GM12878 (cell line): ENCODE results near the gene FXYD1. TPM values are rescaled to one million over a fixed set of nuclear protein-coding genes. Genes with fewer than 3 reads are reported as not detected.

Experiments
- ATAC-seq: fragments of 200-7000 bp; cut with Tn5 transposase; 3 replicates; pipeline ENCODE4 v1.9.1; 2020; ENCODE audit warnings: mild to moderate bottlenecking, moderate library complexity
- BruUV-seq: library from RNA; stranded (reverse); fragments of 400-500 nt; replicated peaks from 2 replicates; lab custom pipeline; 2021; lab: Mats Ljungman, UMichigan
- CTCF ChIA-PET: fragments of 300-600 bp; sonication (Branson Sonifier 250); formaldehyde crosslinking; extraction: SDS; loops from one replicate; lab custom pipeline; 2021; ENCODE audit warnings: inconsistent platforms; lab: Yijun Ruan, JAX
- POLR2A ChIA-PET: fragments of 350-600 bp; formaldehyde crosslinking; extraction: SDS; loops from one replicate; lab custom pipeline; 2021; ENCODE audit warnings: inconsistent platforms; lab: Charles Lee
- RAD21 ChIA-PET: fragments of 300-600 bp; sonication (Branson Sonifier 250); formaldehyde crosslinking; loops from one replicate; lab custom pipeline; 2023; ENCODE audit warnings: antibody characterized with exemption; ENCODE audit not compliant: unreplicated experiment; lab: Charles Lee
- SMC1A ChIA-PET: fragments of 300-600 bp; sonication (Branson Sonifier 250); formaldehyde crosslinking; loops from one replicate; lab custom pipeline; 2023; ENCODE audit not compliant: unreplicated experiment, uncharacterized antibody; lab: Charles Lee
- DNase-seq: peaks from one replicate; pipeline ENCODE4 v3.0.0-alpha.2; 2011; ENCODE audit warnings: low read depth, low spot score
- FAIRE-seq: peaks from 3 replicates; lab custom pipeline; 2011; peaks lifted over from hg19 to GRCh38; lab: Jason Lieb, UNC
- H2AFZ ChIP-seq: 2 replicates; pipeline ENCODE4 v1.6.0; 2011; ENCODE audit warnings: low read depth, low read length, control low read depth; ENCODE audit not compliant: control insufficient read depth
- H3K27ac ChIP-seq: 2 replicates; pipeline ENCODE4 v1.5.1; 2011; ENCODE audit warnings: control low read depth; ENCODE audit not compliant: control insufficient read depth, insufficient read depth
- H3K27me3 ChIP-seq, 2 experiments: replicated peaks in 1 of 2; 2 replicates each; pipeline versions ENCODE4 v1.6.0 to v1.6.1; 2011; ENCODE audit warnings: low read length in 1 of 2; ENCODE audit not compliant: control insufficient read depth in 2 of 2, insufficient read depth in 2 of 2
- H3K36me3 ChIP-seq, 2 experiments: 2 replicates each; pipeline ENCODE4 v1.5.1; 2011; ENCODE audit warnings: low read length in 1 of 2; ENCODE audit not compliant: control insufficient read depth in 2 of 2, insufficient read depth in 2 of 2
- H3K4me1 ChIP-seq: 2 replicates; pipeline ENCODE4 v1.6.1; 2011; ENCODE audit warnings: mild to moderate bottlenecking, low read length, moderate library complexity, mixed read lengths; ENCODE audit not compliant: control insufficient read depth, insufficient read depth
- H3K4me2 ChIP-seq: 2 replicates; pipeline ENCODE4 v1.6.0; 2011; ENCODE audit warnings: control low read depth; ENCODE audit not compliant: control insufficient read depth, insufficient read depth
- H3K4me3 ChIP-seq: fragments of 200-600 bp; sonication (generic); 2 replicates; pipeline ENCODE4 v1.5.1; 2016
- H3K79me2 ChIP-seq: 2 replicates; pipeline ENCODE4 v1.6.0; 2011; ENCODE audit warnings: low read length; ENCODE audit not compliant: control insufficient read depth, insufficient read depth
- H3K9ac ChIP-seq: 2 replicates; pipeline ENCODE4 v1.8.0; 2011; ENCODE audit warnings: low read length, control low read depth, mixed read lengths; ENCODE audit not compliant: control insufficient read depth, insufficient read depth
- H3K9me3 ChIP-seq: replicated peaks from 3 replicates; pipeline ENCODE4 v1.5.1; 2011; ENCODE audit warnings: mild to moderate bottlenecking, low read length; ENCODE audit not compliant: control insufficient read depth, insufficient read depth
- H4K20me1 ChIP-seq: 2 replicates; pipeline ENCODE4 v1.6.0; 2011; ENCODE audit not compliant: control insufficient read depth, insufficient read depth
- BMI1 ChIP-seq: fragments of 450-650 bp; IDR thresholded peaks from 2 replicates; pipeline ENCODE4 v1.6.1; 2016; ENCODE audit warnings: mild to moderate bottlenecking, moderate library complexity, borderline replicate concordance
- EGR1 ChIP-seq, 2 experiments: IDR thresholded peaks; 1 replicate in 1 of 2; 2 replicates in 1 of 2; pipeline ENCODE4 v1.6.1; 2011 to 2012; ENCODE audit warnings: low read depth in 2 of 2, low read length in 2 of 2, borderline replicate concordance in 1 of 2, mild to moderate bottlenecking in 1 of 2, moderate library complexity in 1 of 2
- EZH2 ChIP-seq: IDR thresholded peaks from 2 replicates; pipeline ENCODE4 v1.6.1; 2012; ENCODE audit warnings: low read depth, mild to moderate bottlenecking, control low read depth, inconsistent platforms, low read length, borderline replicate concordance; ENCODE audit not compliant: control insufficient read depth
- KDM1A ChIP-seq: fragments of 200-600 bp; sonication (generic); IDR thresholded peaks from 2 replicates; pipeline ENCODE4 v1.6.1; 2016; ENCODE audit warnings: borderline replicate concordance
- NFIC ChIP-seq: IDR thresholded peaks from 2 replicates; pipeline ENCODE4 v1.6.1; 2012; ENCODE audit warnings: low read depth, mild to moderate bottlenecking, inconsistent platforms, low read length, moderate library complexity
- RBBP5 ChIP-seq: fragments of 200-600 bp; sonication (generic); conservative IDR thresholded peaks from 2 replicates; pipeline ENCODE4 v1.6.1; 2016
- RCOR1 ChIP-seq: conservative IDR thresholded peaks from 2 replicates; pipeline ENCODE4 v1.6.1; 2012; ENCODE audit warnings: low read depth, low read length, improper control_type of control experiment
- RFX5 ChIP-seq: IDR thresholded peaks from 2 replicates; pipeline ENCODE4 v1.6.1; 2011; ENCODE audit warnings: low read depth, low read length, improper control_type of control experiment
- SP1 ChIP-seq: IDR thresholded peaks from one replicate; pipeline ENCODE4 v1.6.1; 2011; ENCODE audit warnings: low read depth, low read length
- ZSCAN29 ChIP-seq: fragments of 450-650 bp; IDR thresholded peaks from 2 replicates; pipeline ENCODE4 v1.6.1; 2017; ENCODE audit warnings: mild to moderate bottlenecking, moderate library complexity
- WGBS: methylation state at CpG from one replicate; pipeline ENCODE4 v1.1.6; 2016; ENCODE audit warnings: low lambda C conversion rate; ENCODE audit not compliant: insufficient replicate concordance, insufficient coverage; ENCODE audit errors: missing lambda C conversion rate; 5-methylcytosine and 5-hydroxymethylcytosine counted together
- in situ Hi-C: fragments of 300-500 bp; cut with MboI; formaldehyde crosslinking; loops from 9 replicates; pipeline ENCODE4 v1.14.3; 2018; ENCODE audit warnings: mixed read lengths
- intact Hi-C: fragments of 100-400 bp; cut with micrococcal nuclease; formaldehyde crosslinking; loops from one replicate; pipeline ENCODE4 v1.14.2; 2022; ENCODE audit not compliant: unreplicated experiment
- polyA plus RNA-seq, 11 experiments: library from polyadenylated mRNA; depleted of rRNA in 4 of 11; unstranded in 6 of 11; stranded (reverse) in 5 of 11; fragments of >200 nt; fragmentation: Nextera tagmentation in 4 of 11; fragmentation: Illumina TruSeq in 1 of 11; extraction: Ambion mirVana in 4 of 11; extraction: Trizol in 1 of 11; gene quantifications; 1 replicate in 1 of 11; 2 replicates in 10 of 11; pipeline versions ENCODE4 v1.2.1 to v1.2.3, GENCODE V29; 2011 to 2016; ENCODE audit warnings: inconsistent platforms in 2 of 11, missing spikeins in 2 of 11, low read depth in 1 of 11
- total RNA-seq, 4 experiments: library from RNA; depleted of rRNA in 3 of 4; stranded (reverse); fragments of >200 nt in 3 of 4; fragmentation: Illumina TruSeq in 1 of 4; extraction: Trizol in 1 of 4; gene quantifications; 2 replicates each; pipeline versions ENCODE4 v1.2.1 to v1.2.3, GENCODE V29; 2013 to 2021
- TF ChIP-seq, protein P1 (sequence below): fragments of 450-650 bp; IDR thresholded peaks from 2 replicates; pipeline ENCODE4 v1.6.1; 2014; ENCODE audit warnings: mild to moderate bottlenecking

The FXYD1 gene
- total and polyA plus RNA-seq, 10 of the 15 experiments (the other 5 are each of a cell fraction or from before 2014, with no cell fraction given) = 0.34 to 1.2 (median 0.49) TPM; not detected in 4

DNA sequence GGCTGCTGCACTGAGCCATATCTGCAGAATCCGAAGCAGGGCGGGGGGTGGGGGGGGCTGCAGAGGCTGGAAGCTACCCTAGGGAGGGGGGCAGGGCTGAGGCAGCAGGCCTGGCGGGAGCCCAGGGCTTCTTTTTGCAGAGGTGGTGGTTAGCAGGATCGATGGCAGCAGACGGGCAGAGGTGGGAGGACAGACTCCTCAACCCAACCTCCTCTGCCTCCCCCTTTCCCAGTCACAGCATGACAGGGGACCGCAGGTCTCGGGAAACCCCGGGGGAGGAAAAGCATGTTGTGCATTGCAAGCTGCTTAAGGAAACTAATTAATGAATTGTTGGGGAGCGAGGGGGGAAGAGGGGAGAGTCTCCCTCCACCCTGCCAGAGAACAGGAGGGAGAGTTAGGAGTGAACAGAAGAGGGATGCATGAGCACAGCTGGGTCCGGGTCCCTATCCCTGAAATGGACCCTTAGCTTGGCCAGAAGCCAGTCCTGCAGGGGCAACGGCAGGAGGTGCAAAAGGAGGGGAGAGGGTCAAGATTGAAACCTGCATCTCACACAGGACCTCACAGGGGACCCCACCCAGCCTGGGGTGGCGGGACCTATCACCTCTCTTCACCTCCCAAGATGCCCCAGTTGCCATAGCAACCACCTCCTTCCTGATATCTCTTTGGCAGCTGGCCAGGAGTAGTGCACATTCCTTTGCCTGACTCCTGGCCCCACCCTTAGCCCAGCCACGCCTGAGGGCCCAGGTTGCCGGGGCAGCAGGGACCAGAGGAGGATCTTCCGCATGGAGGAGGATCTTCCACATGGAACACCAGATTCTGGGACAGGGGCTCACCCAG, 6.2 kb downstream of the FXYD1 start:
- Histone ChIP-seq H3K27ac (no peak overlapping the region), H3K79me2 (no peaks in the 10 kb centered on the region), H3K36me3 (no peaks in the 10 kb centered on the region), H3K4me3 (no peak overlapping the region), H2AFZ (no peak overlapping the region), H3K4me1 (peaks cover 13% of the 10 kb centered on the region), H3K9me3 (no peaks in the 10 kb centered on the region), H4K20me1 (no peaks in the 10 kb centered on the region), H3K9ac (no peak overlapping the region), H3K27me3 (peaks cover 2 to 5% of the 10 kb centered on the region in 2 experiments; a peak in 2 of 4 replicates), H3K4me2 (no peak overlapping the region)
- no TSS peak for BruUV-seq
- ChIA-PET CTCF (interaction anchor here (0.8 to 1.8 kb wide), 4 partner anchors 21 to 78 kb away, joined by 3 to 6 read pairs (median 4); no protein-coding TSS in a partner anchor), POLR2A (no interaction called here), RAD21 (interaction anchor here (0.6 kb wide), 1 partner anchor 175 kb away, joined by 7 read pairs; no protein-coding TSS in a partner anchor), SMC1A (interaction anchor here (0.6 to 1.3 kb wide), 4 partner anchors 59 to 314 kb away, joined by 3 read pairs; no protein-coding TSS in a partner anchor)
- in situ Hi-C loops (no loop called here), intact Hi-C loops (loop anchor here (5.0 kb wide), 1 partner anchor 102 kb away; the partner anchor contains the start of gene LSR)
- TF ChIP-seq, protein P1, sequence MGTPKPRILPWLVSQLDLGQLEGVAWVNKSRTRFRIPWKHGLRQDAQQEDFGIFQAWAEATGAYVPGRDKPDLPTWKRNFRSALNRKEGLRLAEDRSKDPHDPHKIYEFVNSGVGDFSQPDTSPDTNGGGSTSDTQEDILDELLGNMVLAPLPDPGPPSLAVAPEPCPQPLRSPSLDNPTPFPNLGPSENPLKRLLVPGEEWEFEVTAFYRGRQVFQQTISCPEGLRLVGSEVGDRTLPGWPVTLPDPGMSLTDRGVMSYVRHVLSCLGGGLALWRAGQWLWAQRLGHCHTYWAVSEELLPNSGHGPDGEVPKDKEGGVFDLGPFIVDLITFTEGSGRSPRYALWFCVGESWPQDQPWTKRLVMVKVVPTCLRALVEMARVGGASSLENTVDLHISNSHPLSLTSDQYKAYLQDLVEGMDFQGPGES = no peak
- TF ChIP-seq BMI1 (peak; percentile 71), SP1 (no peak), RBBP5 (no peak), RCOR1 (no peak), NFIC (no peak), EZH2 (no peak), RFX5 (peak; percentile 42; the same call in 1 of the 2 replicates), KDM1A (no peak), ZSCAN29 (no peak), EGR1 (IDR thresholded peaks at IDR 0.05; ENCODE audit: borderline replicate concordance in 1 of 2, low read depth in 2 of 2, low read length in 2 of 2) (no peak)
- ATAC-seq = no peak
- 13% methylated on average over 13 of the region's 15 CpGs for WGBS
- DNase-seq = no peak
- FAIRE-seq = no peak
